ENCODE data around the gene GOLGA2.
"Not testable (repeated sequence)": the region's sequence is repeated elsewhere in the genome, so short reads cannot be mapped to it uniquely, and the experiment has no call there.

The GOLGA2 gene

DNA sequence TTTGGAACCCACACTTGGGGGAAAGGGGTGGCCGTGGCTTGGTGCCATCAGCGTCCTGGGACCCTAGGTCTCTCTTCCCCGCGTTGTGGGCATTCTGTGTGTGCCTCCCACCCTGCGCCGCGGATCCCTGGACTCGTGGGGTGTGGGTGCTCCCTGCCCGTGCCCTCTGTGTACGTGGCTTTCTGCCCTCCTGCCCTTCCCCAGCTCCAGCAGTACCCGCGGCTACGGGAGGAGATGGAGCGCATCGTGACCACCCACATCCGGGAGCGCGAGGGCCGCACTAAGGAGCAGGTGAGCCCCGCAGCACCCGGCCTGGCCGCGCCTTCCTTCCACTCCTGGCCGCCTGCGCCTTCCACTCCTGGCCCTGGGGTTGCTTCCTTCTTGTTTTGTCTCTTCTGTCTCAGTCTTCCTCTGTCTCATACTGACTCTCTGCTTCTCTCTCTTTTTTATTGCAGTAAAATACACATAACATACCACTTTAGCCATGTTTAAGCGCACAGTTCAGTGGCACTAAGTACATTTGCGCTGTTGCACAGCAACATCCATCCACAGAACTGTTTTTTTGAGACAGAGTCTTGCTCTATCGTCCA lies 41.9 kb downstream of the GOLGA2 start:
- no peak for DNase-seq

GRCh38 chr9:128232528-128233428 lies 43.0 kb downstream of the GOLGA2 start:
- no peak for DNase-seq

GRCh38 chr9:128231638-128232527 lies 43.9 kb downstream of the GOLGA2 start:
- DNase-seq, result no peak

GRCh38 chr9:128230897-128231296 lies 44.9 kb downstream of the GOLGA2 start:
- DNase-seq, result not testable (repeated sequence)

- no peak for DNase-seq
Measured at GRCh38 chr9:128226412-128226801, 49.4 kb downstream of the GOLGA2 start.

- DNase-seq, result no peak
Measured at GRCh38 chr9:128225770-128226411, 49.9 kb downstream of the GOLGA2 start.

DNA sequence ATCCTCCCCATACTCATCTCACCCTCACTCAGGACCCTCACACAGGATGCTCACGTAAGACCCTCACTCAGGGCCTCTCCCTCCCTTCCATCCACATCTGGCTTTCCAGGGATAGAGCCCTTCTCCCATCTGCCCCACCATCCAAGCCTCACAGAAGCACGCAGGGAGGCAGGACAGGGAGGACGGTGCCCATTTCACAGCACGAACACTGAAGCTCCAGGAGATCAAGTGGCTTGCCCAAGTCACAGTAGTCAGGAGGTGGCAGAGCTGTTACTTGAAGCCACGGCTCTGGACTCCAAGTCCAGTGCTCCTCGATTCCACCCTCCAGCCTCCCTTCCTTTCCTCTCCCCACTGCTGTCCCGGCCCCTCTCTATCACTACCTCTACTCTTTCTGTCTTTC lies 50.9 kb downstream of the GOLGA2 start:
- no peak for DNase-seq

- no peak for DNase-seq
Measured at GRCh38 chr9:128222880-128223670, 52.7 kb downstream of the GOLGA2 start.

DNA sequence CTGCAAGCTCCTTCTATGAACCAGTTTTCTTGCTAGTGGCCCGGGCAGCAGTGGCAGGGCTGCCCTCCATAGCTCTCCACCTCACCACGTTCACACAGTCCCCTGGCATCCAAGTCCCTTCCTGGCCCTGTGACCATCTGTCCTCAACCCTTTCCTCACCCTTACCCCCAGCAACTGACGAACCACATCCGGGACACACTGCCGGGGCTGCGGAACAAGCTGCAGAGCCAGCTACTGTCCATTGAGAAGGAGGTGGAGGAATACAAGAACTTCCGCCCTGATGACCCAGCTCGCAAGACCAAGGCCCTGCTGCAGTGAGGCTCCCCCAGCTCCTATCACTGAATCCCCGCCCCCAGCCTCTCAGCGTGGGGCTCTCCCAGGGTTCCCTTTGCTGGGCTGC lies 53.8 kb downstream of the GOLGA2 start:
- no peak for DNase-seq

DNA sequence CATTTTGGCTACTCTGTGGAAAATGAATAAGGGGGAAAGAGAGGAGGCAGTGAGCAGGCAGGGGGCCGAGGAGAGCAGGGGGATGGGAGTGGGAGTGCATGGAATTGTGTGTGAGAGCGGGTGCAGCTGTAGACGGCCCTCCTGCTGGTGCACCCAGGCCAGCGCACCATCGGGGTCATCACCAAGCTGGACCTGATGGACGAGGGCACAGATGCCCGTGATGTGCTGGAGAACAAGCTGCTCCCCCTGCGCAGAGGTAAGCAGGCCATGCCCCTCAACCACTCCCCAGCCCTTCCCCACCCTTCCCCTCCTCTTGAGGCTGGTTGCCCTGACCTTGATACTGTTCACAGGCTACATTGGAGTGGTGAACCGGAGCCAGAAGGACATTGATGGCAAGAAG lies 56.0 kb downstream of the GOLGA2 start:
- no peak for DNase-seq

GRCh38 chr9:128218518-128219389 lies 57.1 kb downstream of the GOLGA2 start:
- peak; percentile 80 for DNase-seq

DNA sequence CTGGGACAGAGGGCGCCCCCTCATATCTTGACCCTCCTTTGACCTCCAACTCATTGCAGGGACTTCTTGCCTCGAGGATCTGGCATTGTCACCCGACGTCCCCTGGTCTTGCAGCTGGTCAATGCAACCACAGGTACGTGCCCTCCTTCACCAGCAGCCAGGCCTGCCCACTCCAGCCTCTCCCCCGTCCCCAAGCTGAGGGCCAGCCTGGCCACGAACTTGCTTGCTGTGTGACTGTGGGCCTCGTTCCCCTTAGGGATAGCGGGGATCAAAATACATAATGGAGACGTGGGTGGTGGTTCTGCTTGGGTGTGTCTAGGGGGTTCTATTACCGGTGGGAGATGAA lies 57.7 kb downstream of the GOLGA2 start:
- no peak for DNase-seq

GRCh38 chr9:128216781-128217553 lies 58.8 kb downstream of the GOLGA2 start:
- DNase-seq, result no peak

DNA sequence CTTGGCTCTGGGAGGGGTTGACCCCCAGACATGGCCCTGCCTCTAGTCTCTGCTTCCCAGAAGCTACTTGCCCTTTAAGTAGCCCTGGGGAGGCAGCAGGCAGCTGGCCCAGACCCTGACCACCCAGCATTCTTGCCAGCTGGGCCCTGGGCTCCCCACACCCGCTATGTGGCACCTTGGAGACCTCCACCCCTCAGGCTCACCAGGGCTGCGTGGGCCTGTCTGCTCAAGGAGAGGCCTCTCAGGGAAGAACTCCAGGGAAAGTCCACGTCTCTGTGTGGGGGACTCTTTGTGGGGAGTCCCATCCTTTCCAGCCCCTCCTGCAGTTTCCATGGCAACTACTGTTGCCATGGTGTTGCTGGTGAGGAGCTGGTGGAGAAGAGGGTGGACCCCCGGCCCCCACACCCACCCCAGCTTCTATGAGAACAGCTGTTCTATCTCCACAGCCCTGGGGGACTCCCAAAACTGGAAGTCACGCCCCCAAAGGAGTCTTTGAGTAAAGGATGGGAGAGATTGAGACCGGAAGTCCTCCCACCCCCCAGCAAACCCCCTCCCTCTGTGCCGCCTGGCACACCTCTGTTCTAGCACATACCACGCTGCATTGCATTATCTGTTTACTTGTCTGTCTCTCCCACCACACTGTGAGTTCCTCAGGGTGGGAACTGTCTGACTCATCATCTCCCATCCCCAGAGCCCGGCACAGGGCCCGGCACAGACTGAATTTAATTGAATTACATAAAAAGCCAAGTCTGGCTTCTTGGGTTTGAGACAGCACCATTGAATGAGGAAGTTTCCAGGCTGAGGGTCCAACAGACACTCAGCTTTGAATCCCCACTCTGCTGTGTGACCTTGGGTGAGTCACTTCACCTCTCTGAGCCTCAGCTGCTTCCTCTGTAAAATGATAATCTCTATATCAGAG lies 60.1 kb downstream of the GOLGA2 start:
- no peak for DNase-seq

DNA sequence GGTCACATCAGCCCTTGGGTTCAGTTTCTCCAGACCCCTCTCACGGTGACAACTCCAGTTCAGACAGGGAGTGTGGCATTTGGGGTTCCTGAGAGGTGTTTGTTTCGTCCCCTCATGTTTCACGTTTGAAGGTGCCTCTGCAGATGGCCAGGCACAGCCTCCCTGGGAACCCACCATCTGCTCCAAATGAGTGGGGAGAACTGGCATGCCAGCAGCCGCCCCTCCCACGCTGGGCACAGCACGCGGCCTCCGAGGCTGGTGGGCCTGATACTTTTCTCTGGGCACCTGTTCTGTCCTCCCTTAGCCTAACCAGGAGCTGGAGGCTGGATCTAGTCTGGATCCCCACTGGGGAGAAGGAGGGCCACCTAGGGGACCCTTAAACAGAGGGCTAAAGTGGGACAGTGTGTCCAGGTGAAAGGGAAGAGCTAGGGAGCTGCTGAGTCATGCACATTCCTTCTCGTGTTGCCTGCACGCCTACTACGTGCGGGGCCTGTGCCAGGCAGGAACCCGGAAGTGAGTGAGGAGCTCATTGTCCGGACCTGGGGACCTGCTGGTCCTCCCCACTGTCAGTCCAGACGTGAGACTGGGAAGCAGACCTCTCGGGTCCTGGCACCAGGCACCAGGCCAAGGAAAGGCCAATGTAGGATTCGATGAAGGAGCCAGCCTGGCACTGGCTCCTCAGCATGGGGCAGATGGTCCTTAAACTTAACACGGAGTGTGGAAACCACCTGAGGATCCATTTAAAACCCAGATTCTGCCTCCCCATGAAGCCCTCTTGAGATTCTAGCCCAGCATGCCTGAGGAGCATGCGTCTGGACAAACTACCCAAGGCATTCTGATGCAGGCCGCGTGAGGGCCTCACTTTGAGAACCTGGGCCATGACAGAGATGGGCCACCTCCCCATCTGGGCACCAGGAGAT lies 61.0 kb downstream of the GOLGA2 start:
- DNase-seq, result no peak

DNA sequence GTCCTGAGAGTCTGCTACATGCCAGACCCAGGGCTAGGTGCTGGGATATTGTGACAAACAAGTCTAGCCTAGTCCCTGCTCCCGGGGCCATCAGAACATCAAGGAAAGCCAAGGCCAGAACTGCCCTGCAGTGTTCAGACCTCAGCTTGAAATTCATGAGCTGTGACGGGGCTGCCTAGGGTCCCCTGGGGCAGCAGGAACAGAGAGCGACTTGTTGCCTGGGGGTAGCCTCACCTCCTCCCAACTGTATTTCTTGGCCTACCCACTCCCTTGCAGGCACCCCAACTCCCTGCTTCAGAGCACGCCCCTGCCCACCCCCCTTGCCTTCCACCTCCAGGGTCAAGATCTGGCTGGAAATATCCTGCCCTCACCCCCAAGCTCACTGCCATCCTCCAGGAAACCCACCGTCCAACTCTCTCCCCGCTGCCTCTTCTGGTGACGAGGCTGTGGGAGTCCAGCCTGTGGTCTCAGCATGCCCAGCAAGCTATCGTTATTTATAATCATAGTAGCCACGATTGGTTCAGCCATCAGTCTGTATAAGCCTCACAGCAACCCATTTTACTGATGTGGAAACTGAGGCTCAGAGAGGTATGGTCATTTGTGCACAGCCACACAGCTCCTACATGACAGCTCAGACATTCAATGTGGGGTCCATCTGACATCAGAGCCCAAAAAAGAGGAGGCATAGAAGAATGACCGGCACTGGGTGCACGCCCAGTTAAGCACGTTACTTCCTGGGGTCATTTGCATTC lies 61.9 kb downstream of the GOLGA2 start:
- no peak for DNase-seq

DNA sequence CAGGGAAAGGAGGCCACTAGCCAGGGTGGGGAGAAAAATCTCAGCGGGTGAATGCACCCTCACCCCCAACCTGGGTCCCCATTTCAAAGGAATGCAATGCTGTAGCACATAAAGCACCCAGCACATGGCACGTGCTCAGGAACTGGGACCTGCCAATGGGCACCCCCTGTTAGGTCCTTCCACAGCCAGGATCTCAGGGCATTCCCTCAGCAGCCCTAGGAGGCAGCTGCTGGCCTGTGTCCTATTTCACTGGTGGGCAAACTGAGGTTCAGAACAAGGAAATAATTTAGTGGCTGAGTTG lies 63.9 kb downstream of the GOLGA2 start:
- no peak for DNase-seq
